ENCODE data around the gene C14orf180.

The C14orf180 gene

DNA sequence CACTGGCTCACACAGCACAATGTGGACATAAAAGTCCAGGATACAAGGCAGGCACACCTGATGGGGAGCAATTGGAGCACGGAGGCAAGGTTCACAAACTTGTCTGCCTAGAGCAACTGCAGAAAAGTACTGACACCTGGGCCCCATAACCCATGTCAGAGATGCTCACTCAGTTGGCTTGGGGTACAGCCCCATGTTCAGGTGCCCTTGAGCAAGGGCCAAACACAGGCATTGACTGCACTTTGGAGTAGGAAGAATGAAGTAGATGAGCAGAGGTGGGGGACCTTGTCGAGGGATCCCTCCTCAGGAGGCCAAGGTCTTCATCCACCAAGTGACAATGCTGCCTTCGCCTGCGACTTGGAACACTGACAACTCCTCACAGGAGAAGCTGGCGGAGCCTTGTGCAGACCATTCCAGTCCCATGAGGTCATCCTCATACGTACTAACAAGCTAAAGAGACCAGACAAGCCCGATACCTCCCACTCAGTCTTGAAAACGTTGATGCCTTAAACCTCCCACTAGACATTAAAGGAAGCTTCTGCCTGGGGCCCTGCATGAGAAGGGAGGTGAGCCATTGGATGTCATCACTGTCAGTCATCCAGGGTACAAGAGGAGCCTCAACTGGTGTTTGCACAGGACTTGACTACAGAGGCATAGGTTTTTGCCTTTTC is 42.5 kb upstream of the C14orf180 start:
- peaks cover 6% of the 10 kb centered on the region for H3K9me3 Mint-ChIP-seq
- no peaks in the 10 kb centered on the region for H3K4me1 Mint-ChIP-seq
- no peak for TF ChIP-seq CTCF (IDR thresholded peaks at IDR 0.05)
- no peak overlapping the region for H3K4me3 Mint-ChIP-seq
- no peak overlapping the region for H3K27ac Mint-ChIP-seq
- no peaks in the 10 kb centered on the region for H3K36me3 Mint-ChIP-seq (ENCODE audit: low read depth)
- no peak for DNase-seq
- peaks cover 49% of the 10 kb centered on the region for H3K27me3 Mint-ChIP-seq (ENCODE audit: low read depth, poor library complexity)

DNA sequence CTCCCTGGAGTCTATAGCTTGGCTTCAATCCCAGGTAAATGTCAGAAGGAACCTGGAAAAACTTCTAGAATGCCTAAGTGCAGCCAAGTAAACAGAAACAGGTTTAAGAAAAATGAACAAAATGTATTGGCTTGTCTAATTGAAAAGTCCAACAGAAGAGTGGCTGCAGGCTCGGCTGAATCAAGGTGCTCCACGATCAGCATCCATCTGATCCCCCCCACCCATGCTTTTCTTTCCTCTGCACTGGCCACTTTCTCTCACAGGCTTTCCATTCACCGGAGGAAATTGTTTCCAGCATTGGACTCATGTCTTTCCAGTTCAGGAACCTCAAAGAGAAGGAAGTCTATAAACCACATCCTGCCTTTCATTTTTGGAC is 42.0 kb upstream of the C14orf180 start:
- no peaks in the 10 kb centered on the region for H3K4me1 Mint-ChIP-seq
- peaks cover 6% of the 10 kb centered on the region for H3K9me3 Mint-ChIP-seq
- no peak overlapping the region for H3K27ac Mint-ChIP-seq
- H3K27me3 Mint-ChIP-seq (ENCODE audit: low read depth, poor library complexity), result peaks cover 48% of the 10 kb centered on the region
- no peak overlapping the region for H3K4me3 Mint-ChIP-seq
- no peak for TF ChIP-seq CTCF (IDR thresholded peaks at IDR 0.05)
- no peaks in the 10 kb centered on the region for H3K36me3 Mint-ChIP-seq (ENCODE audit: low read depth)
- no peak for DNase-seq

- peaks cover 65% of the 10 kb centered on the region for H3K27me3 Mint-ChIP-seq (ENCODE audit: low read depth, poor library complexity)
- no peak for DNase-seq
- no peak overlapping the region for H3K27ac Mint-ChIP-seq
- no peaks in the 10 kb centered on the region for H3K4me1 Mint-ChIP-seq
- H3K36me3 Mint-ChIP-seq (ENCODE audit: low read depth), result no peaks in the 10 kb centered on the region
- no peaks in the 10 kb centered on the region for H3K9me3 Mint-ChIP-seq
- TF ChIP-seq CTCF (IDR thresholded peaks at IDR 0.05), result no peak
- H3K4me3 Mint-ChIP-seq, result no peak overlapping the region
Observed at GRCh38 chr14:104541905-104542465, 37.6 kb upstream of the C14orf180 start.

DNA sequence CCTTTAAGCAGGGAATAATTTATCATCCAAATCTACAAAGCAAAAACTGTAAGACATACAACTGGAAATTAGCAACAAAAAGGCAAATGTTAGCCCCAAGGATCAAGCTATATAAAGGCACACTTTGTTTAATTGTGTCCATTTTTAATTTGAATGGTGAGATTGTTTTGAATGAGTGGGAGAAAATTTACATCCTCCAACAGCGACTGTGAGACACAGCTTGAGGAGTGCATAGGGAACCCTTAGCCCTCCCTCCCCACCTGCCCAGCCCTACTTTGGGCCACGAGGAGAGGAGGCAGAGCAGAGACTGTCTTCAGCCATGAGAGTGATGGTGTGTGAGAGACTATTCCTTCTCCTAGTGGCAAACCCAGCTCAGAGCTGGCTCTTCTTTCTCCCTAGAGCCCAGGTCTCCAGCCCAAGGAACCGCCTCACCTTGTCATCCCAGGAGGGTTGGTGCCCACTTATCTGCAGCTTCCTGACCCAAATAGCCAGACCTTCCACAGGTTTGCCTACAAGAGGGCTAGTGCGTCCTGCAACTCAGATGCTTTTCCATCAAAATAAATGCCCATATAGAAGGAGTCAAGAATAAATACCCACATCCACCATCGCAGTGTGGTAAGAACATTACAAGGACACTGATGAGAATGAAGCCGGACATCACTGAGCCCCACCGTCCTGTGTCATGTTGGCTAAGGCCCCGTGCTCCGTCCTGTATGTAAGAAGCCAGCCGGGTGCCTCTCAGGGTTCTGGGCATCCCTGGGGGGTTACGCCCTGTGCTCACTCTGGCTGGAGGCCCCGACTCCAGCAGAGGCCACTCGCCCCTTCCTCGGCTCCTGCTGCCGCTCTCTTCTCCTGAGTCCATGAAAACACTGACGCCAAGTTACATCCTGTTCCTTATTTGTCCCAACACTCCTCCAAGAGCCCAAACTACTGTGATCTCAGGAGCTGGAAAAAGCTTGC is 36.4 kb upstream of the C14orf180 start:
- no peaks in the 10 kb centered on the region for H3K36me3 Mint-ChIP-seq (ENCODE audit: low read depth)
- H3K27ac Mint-ChIP-seq, result no peak overlapping the region
- H3K4me3 Mint-ChIP-seq, result no peak overlapping the region
- no peaks in the 10 kb centered on the region for H3K4me1 Mint-ChIP-seq
- no peak for DNase-seq
- H3K9me3 Mint-ChIP-seq, result no peaks in the 10 kb centered on the region
- TF ChIP-seq CTCF (IDR thresholded peaks at IDR 0.05), result no peak
- peaks cover 68% of the 10 kb centered on the region for H3K27me3 Mint-ChIP-seq (ENCODE audit: low read depth, poor library complexity)

GRCh38 chr14:104544362-104544961 is 35.1 kb upstream of the C14orf180 start:
- H3K9me3 Mint-ChIP-seq, result no peaks in the 10 kb centered on the region
- no peak for DNase-seq
- H3K27me3 Mint-ChIP-seq (ENCODE audit: low read depth, poor library complexity), result peaks cover 64% of the 10 kb centered on the region
- H3K27ac Mint-ChIP-seq, result no peak overlapping the region
- no peak overlapping the region for H3K4me3 Mint-ChIP-seq
- H3K4me1 Mint-ChIP-seq, result no peaks in the 10 kb centered on the region
- no peak for TF ChIP-seq CTCF (IDR thresholded peaks at IDR 0.05)
- no peaks in the 10 kb centered on the region for H3K36me3 Mint-ChIP-seq (ENCODE audit: low read depth)

All from nephron progenitor cell (in vitro differentiated cells).